B cell (primary cell): Measurements from ENCODE around the gene ACSL1.

Experiments used
- CTCF ChIP-seq: fragments of 200-600 bp; IDR thresholded peaks from one replicate; pipeline ENCODE4 v1.8.0; 2022; ENCODE audit warnings: antibody characterized with exemption, mild to moderate bottlenecking
- EZH2 ChIP-seq: IDR thresholded peaks from 2 replicates; pipeline ENCODE4 v1.6.1; 2012; ENCODE audit warnings: borderline replicate concordance, low read depth, mild to moderate bottlenecking, moderate library complexity, low read length; ENCODE audit not compliant: insufficient read depth, poor library complexity, severe bottlenecking

GRCh38 chr4:184787766-184788503, 37.8 kb downstream of the ACSL1 start:
- no peak for TF ChIP-seq CTCF
- TF ChIP-seq EZH2 = no peak
